Fibroblast of upper back skin (primary cell): Measurements from ENCODE around the gene C1orf21.
"Not testable (repeated sequence)": the region's sequence is repeated elsewhere in the genome, so short reads cannot be mapped to it uniquely, and the experiment has no call there.

Source experiments
- DNase-seq: peaks from one replicate; pipeline ENCODE4 v3.0.0-alpha.2; 2013

The C1orf21 gene

GRCh38 chr1:184612229-184612628 is 225.4 kb downstream of the C1orf21 start:
- not testable (repeated sequence) for DNase-seq

DNA sequence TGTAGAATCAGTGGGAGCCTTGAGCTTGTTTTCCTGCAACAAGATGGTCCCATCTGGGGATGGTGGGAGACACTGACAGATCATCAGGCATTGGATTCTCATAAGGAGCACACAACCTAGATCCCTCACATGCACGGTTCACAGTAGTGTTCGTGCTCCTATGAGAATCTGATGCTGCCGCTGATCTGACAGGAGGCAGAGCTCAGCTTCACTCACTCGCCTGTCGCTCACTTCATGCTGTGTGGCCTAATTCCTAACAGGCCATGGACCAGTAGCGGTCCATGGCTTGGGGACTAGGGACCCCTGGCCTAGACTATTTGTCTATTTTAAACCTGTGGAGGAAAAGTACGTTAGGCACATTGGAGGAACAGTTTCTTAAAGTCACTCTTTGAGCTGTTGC is 227.8 kb downstream of the C1orf21 start:
- no peak for DNase-seq

GRCh38 chr1:184615301-184615700 is 228.5 kb downstream of the C1orf21 start:
- DNase-seq, result no peak

GRCh38 chr1:184616504-184616903 is 229.7 kb downstream of the C1orf21 start:
- no peak for DNase-seq

- DNase-seq, result no peak
Observed at GRCh38 chr1:184617433-184618029, 230.7 kb downstream of the C1orf21 start.

GRCh38 chr1:184618851-184619250 is 232.0 kb downstream of the C1orf21 start:
- DNase-seq, result no peak

DNA sequence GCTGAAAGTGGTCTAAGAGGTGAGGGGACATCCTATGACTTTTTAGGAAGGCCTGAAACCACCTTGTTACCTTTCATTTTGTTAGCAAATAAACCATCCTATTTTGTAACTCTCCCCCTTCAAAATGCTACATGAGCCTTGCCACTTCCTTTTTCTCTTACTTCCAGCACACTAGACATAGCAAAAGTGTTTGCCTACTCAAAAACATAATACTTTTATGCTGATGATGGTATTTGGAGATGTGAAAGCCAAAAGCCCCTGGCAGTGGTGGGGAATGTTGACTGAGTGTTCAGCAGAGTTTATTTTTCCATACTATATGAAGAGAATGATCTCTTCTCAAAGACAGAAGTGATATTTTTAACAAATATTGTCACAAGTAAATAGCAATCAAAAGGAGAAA is 233.6 kb downstream of the C1orf21 start:
- no peak for DNase-seq

DNA sequence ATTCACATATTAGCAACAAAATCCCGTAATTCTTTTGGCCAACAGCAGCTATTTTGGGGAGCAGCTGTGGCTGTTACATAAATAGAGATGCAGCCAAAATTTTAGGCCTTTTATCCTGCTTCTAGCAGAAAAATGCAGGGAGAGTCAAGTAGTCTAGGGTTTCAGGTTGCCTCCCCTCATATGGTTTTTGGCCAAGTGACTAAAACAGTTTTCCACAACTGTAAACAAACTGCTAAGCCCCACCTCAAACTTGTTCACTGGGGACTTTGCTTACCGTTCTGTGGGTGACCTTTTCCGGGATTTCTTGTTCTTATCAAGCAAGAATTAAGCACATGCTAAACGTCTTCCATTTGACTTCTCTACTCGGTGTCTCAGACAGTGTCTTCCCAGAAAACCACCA is 234.4 kb downstream of the C1orf21 start:
- DNase-seq, result peak; percentile 32

DNA sequence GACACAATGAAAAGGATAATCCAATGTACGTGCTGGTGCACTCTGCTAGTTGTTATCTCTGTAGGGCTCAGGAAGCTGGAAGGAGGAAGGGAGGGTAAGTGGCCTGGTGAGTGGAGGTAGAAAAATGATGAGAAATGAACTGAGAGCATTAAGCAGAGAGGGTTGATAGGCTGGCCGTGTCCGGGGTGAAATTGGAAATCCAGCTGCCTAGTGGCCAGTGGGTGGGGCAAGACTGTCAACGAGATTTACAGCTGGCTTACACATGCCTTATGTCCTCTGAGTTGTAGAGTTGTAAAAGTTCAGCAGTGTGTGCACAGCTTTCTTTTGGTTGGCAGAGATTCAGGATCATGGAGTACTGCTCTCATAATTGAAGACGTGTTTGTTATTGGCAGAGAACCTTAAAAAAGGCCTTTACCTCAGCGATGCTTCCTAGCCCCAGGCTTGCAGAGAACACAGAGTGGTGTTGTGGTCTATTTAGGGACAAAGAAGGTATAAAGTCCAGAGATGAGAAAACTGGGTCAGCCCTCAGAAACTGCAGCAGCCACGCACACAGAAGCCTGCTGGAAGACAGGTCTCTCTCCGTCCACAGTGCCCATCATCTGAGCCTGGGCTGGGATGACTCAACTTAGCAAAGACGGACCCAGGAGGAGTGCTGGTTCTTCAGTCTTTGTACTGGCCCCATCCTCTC is 235.5 kb downstream of the C1orf21 start:
- peak; percentile 91 for DNase-seq

DNA sequence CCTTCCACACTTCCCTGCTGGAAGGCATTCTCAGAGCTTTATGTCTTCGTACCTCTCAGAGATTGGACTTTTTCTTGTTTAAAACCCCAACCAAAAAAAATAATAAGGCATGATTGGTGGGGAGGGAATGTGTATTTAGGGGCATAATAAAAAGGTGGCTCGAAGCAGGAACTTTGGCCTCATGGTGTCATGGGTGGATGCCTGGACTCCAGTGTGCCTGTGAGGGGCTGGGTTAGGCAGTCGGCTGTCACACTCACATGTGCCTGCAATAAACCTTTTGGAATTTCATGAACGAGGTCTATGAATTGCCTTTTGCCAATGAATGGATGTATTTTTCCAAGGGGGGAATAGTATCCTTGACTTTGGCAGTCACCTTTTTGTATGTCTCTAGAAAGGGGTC is 236.6 kb downstream of the C1orf21 start:
- DNase-seq, result no peak

DNA sequence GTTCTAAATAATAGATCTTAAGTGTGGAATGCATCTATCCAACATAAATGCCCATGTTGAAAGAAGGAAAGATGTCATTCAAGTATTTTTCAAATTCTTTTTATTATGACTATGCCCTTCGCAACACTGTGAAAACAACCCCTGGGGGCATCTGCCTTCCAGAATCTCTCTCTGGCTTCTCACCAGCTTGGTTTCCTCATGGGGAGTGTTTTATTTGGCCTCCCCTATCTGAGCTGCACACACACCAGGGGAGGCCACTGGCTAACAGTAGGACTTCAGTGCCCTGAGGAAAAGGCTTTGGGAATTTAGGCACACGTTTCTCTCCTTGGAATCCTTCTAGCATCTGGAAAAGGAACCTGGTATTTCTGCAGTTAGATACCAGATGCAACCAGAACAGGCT is 237.2 kb downstream of the C1orf21 start:
- no peak for DNase-seq

DNA sequence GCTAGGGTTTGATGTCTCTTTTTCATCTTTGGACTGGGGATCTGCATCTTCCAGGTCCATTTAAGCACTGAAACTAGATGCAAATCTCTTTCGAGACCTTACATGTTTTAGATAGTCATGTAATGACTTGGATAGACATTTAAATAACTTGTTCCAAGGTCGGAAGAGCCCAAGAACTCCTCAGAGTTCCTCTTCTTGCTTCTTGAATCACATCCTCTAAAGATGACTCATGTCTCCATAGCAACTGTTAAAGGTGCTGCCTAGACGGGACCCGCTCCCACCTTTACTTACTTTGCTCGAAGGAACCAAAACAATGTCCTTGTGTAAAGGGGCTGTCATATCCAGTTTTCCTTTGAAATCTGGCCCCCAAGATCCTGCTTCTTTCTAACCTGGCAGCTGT is 237.8 kb downstream of the C1orf21 start:
- no peak for DNase-seq

- no peak for DNase-seq
Observed at GRCh38 chr1:184625271-184625670, 238.4 kb downstream of the C1orf21 start.

- no peak for DNase-seq
Observed at GRCh38 chr1:184626076-184627006, 239.5 kb downstream of the C1orf21 start.

- DNase-seq, result no peak
Observed at GRCh38 chr1:184627007-184627341, 240.1 kb downstream of the C1orf21 start.

- DNase-seq, result no peak
Observed at GRCh38 chr1:184629266-184629665, 242.4 kb downstream of the C1orf21 start.

DNA sequence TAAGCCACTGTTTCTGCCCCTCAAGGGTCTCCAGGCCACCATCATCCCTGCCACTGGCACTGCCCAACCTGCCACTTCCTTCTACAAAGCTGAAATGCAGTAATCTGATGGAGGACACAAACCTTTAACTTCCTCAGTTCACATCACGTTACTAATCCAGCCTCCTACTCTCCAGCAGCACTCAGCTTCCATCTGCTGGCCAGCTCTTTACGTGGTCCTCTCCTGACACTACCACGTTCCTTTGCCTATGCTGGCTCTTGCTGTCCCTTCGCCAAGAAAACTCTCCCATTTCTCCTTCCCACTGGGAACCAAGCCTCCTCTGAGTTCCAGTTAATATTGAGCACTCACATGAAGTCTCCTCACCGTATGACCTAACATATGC is 243.8 kb downstream of the C1orf21 start:
- DNase-seq, result no peak

DNA sequence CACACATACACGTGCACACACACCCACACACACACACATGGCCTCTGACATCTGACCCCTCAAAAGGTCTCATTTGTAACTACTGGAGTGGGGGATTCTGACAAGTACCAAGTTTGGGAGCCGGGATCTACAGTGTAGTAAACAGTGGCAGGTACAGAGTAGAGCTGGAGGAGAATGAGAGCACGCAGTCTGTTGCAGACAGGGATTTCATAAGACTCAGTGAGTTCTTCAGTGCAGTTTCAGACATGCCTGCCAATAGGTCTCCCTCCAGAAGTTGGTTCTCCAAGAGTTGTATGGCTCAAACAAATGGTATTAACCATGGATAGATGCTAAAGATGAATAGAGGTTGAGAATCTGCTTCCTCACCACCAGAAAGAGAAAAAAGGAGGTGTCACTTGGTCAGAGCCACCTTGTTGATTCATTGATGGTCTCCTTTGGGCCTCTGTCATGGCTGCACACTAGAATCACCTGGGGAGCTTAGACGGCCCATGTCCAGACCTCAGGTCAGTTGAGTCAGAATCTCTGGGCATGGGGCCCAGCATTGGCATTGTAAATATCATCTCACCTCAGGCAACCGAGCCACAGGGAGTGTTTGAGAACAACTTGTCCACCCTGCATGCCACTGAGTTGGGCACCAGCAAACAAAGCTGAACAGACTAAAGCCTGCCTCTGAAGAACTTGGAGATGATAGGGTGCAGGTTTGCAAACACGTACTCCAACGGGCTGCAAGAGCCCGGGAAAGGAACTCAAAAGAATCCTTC is 245.8 kb downstream of the C1orf21 start:
- no peak for DNase-seq

DNA sequence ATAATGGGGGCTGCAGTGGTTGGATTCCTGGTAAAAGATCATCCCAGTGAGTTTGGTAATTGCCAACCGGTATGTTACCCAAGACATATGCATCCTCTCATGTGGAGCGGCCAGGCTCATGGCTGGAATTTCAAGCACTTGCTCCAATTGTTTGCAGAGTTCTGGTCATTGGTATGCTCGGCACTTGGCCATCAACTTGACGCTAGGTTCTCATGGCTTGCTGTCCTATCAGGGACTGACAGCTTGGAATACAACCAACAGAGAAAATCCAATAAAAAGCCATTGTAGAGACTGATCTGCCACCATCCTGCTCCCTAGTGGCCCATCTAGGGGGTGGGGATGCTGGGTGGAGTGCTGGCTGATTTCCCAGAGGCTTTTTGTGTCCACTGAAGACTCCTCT is 247.0 kb downstream of the C1orf21 start:
- DNase-seq, result no peak

- DNase-seq, result no peak
Observed at GRCh38 chr1:184634296-184634695, 247.5 kb downstream of the C1orf21 start.

DNA sequence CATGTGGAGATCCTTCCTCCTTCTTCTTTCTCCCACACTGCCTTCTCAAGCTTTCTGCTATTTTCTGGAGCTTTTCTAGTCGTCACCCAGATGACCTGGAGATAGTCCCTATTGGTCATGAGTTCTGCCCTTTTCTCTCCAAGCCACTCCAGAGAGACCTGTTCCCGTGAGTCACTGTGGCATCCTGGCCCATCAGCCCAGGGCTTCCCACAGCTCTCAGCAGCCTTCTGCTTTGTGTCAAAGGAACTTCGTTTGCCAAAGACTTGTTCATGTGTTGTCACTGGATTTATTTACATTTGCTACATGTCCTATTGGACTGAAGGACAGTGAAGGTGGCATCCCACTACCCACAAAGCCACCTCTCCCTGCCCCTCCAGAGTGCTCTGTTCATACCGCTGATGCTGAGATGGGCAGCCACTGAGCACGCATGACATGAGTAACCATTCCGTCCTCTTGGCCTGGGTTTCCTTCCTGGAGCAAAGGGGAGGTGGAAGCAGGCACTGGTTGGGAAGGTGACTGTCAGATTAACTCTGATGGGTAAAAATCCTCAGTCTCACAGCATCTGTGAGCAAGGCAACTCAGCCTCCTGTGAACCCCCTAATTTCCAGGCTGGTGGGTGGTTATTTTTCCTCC is 248.6 kb downstream of the C1orf21 start:
- DNase-seq, result no peak

- no peak for DNase-seq
Observed at GRCh38 chr1:184635980-184636431, 249.2 kb downstream of the C1orf21 start.
